Right atrium auricular region (tissue), 2 donors: ENCODE results near the gene PLEKHM2. TPM values are rescaled to one million over a fixed set of nuclear protein-coding genes. Genes with fewer than 3 reads are reported as not detected.

Experiments used
- DNase-seq: peaks from one replicate; pipeline ENCODE4 v3.0.0-alpha.2; 2019; ENCODE audit warnings: low spot score
- H3K27ac ChIP-seq, 2 donors: fragments of 200-600 bp; sonication (generic); 1 replicate in 1 of 2; 2 replicates in 1 of 2; pipeline ENCODE4 v1.5.1; 2016 to 2019
- H3K27me3 ChIP-seq, 2 donors: fragments of 200-600 bp; sonication (generic); one replicate each; pipeline versions ENCODE4 v1.5.1 to v1.6.0; 2017 to 2019
- H3K36me3 ChIP-seq: fragments of 200-600 bp; sonication (generic); one replicate; pipeline ENCODE4 v1.5.1; 2016
- H3K4me1 ChIP-seq, 2 donors: fragments of 200-600 bp; sonication (generic); one replicate each; pipeline versions ENCODE4 v1.5.1 to v1.6.0; 2017 to 2019
- H3K4me3 ChIP-seq, 2 donors: fragments of 200-600 bp; sonication (generic); 1 replicate in 1 of 2; 2 replicates in 1 of 2; pipeline ENCODE4 v1.5.1; 2017 to 2019; ENCODE audit warnings: mild to moderate bottlenecking in 1 of 2, moderate library complexity in 1 of 2
- H3K9me3 ChIP-seq, 2 donors: fragments of 200-600 bp; sonication (generic); one replicate each; pipeline ENCODE4 v1.5.1; 2019
- CTCF ChIP-seq, 2 donors: fragments of 200-600 bp; sonication (generic); IDR thresholded peaks; one replicate each; pipeline ENCODE4 v1.5.1; 2019; ENCODE audit warnings: antibody characterized with exemption in 2 of 2
- total RNA-seq, 2 donors: library from RNA; depleted of rRNA; stranded (reverse); fragments of >200 nt; gene quantifications; one replicate each; pipeline ENCODE4 v1.1.0, GENCODE V29; 2016

Gene PLEKHM2
- total RNA-seq, 2 donors from 2014 or later = 53.6 to 78.1 TPM

- no peak for TF ChIP-seq CTCF (IDR thresholded peaks at IDR 0.05)
- H3K4me3 ChIP-seq = no peak overlapping the region
- DNase-seq = no peak
- H3K4me1 ChIP-seq = peaks cover 0 to 10% of the 10 kb centered on the region in 2 donors
- no peaks in the 10 kb centered on the region for H3K27me3 ChIP-seq
- H3K27ac ChIP-seq = no peak overlapping the region
- no peaks in the 10 kb centered on the region for H3K9me3 ChIP-seq
- H3K36me3 ChIP-seq = peaks cover 43% of the 10 kb centered on the region
Observed at GRCh38 chr1:15660151-15660550, 24.0 kb upstream of the PLEKHM2 start.

GRCh38 chr1:15662477-15662876 lies 21.6 kb upstream of the PLEKHM2 start:
- Histone ChIP-seq H3K27ac (peak overlapping the region; percentile 9 to 65), H3K9me3 (no peaks in the 10 kb centered on the region), H3K36me3 (peaks cover 31% of the 10 kb centered on the region), H3K4me1 (peaks cover 0 to 6% of the 10 kb centered on the region in 2 donors), H3K4me3 (no peak overlapping the region), H3K27me3 (no peaks in the 10 kb centered on the region)
- DNase-seq = no peak
- no peak for TF ChIP-seq CTCF (IDR thresholded peaks at IDR 0.05)

DNA sequence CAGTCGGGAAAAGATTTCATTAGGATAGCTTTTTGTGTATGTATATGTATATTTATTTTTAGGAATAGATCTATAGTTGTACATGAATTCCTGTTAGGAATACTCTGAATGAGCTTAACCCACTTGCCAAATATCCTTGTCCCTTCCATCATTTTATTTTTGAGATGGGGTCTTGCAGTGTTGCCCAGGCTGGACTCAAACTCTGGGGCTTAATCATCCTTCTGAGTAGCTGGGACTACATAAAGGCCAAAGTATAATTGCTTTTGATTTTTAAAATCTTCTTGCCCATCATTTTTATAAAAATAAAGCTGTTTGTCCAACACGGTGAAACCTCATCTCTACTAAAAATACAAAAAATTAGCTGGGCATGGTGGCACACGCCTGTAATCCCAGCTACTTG lies 20.2 kb upstream of the PLEKHM2 start:
- Histone ChIP-seq H3K27ac (no peak overlapping the region), H3K9me3 (no peaks in the 10 kb centered on the region), H3K27me3 (no peaks in the 10 kb centered on the region), H3K4me3 (no peak overlapping the region), H3K4me1 (peaks cover 0 to 7% of the 10 kb centered on the region in 2 donors), H3K36me3 (peaks cover 31% of the 10 kb centered on the region)
- no peak for TF ChIP-seq CTCF (IDR thresholded peaks at IDR 0.05)
- no peak for DNase-seq

- H3K4me1 ChIP-seq = peaks cover 0 to 7% of the 10 kb centered on the region in 2 donors
- no peak for DNase-seq
- no peak for TF ChIP-seq CTCF (IDR thresholded peaks at IDR 0.05)
- H3K36me3 ChIP-seq = no peaks in the 10 kb centered on the region
- H3K9me3 ChIP-seq = no peaks in the 10 kb centered on the region
- H3K27me3 ChIP-seq = no peaks in the 10 kb centered on the region
- H3K27ac ChIP-seq = no peak overlapping the region
- H3K4me3 ChIP-seq = no peak overlapping the region
Observed at GRCh38 chr1:15667362-15667761, 16.8 kb upstream of the PLEKHM2 start.

GRCh38 chr1:15668089-15668754 lies 15.9 kb upstream of the PLEKHM2 start:
- Histone ChIP-seq H3K27ac (no peak overlapping the region), H3K36me3 (no peaks in the 10 kb centered on the region), H3K4me3 (no peak overlapping the region), H3K4me1 (peaks cover 0 to 7% of the 10 kb centered on the region in 2 donors), H3K9me3 (no peaks in the 10 kb centered on the region), H3K27me3 (no peaks in the 10 kb centered on the region)
- no peak for TF ChIP-seq CTCF (IDR thresholded peaks at IDR 0.05)
- DNase-seq = no peak

DNA sequence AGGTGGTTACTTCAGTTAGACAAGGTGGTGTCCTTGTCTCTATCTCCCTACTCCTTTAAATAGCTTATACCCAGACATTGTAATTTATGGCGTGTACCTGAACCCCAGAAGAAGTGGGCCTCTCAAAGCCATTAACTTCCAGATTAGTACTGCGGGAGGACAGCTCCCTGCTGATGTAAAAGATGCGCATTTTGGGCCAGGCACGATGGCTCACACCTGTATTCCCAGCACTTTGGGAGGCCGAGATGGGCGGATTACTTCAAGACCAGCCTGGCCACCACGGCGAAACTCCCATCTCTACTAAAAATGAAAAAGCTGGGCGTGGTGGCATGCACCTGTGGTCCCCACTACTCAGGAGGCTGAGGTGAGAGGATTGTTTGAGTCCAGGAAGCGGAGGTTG lies 15.0 kb upstream of the PLEKHM2 start:
- Histone ChIP-seq H3K27me3 (no peaks in the 10 kb centered on the region), H3K4me3 (no peak overlapping the region), H3K9me3 (no peaks in the 10 kb centered on the region), H3K4me1 (peaks cover 0 to 7% of the 10 kb centered on the region in 2 donors), H3K27ac (no peak overlapping the region), H3K36me3 (no peaks in the 10 kb centered on the region)
- no peak for TF ChIP-seq CTCF (IDR thresholded peaks at IDR 0.05)
- no peak for DNase-seq
